ENCODE results near the gene VMP1. TPM values are rescaled to one million over a fixed set of nuclear protein-coding genes. Genes with fewer than 3 reads are reported as not detected.
"Not testable (repeated sequence)": the region's sequence is repeated elsewhere in the genome, so short reads cannot be mapped to it uniquely, and the experiment has no call there.

VMP1 gene
- total RNA-seq, 2 experiments from 2014 or later, result 29.2 to 38.0 TPM

DNA sequence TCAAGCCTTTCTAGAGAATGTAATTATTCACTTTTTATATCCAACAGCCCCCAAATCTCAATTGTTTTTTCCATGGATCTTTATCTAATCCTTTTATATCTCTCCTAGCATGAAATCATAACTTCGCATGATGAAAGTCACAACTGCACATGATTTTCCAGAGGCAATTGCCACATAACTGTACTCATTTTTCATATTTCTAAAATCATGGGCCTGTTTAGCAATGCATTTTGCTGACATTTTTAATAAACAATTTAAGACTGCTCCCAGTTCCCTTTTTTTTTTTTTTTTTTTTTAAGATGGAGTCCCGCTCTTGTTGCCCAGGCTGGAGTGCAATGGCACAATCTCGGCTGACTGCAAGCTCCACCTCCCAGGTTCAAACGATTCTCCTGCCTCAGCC lies 83.5 kb downstream of the VMP1 start:
- intact Hi-C loops (cut with micrococcal nuclease; ENCODE audit: unreplicated experiment), result no loop called here
- H3K4me2 ChIP-seq (ENCODE audit: low read length), result no peak overlapping the region
- no peaks in the 10 kb centered on the region for H3K36me3 ChIP-seq (ENCODE audit: insufficient read depth, low read length)
- H3K9me3 ChIP-seq (ENCODE audit: low read length), result no peaks in the 10 kb centered on the region
- POLR2A ChIA-PET, result interaction anchor here (0.7 kb wide), 1 partner anchor 102 kb away, joined by 3 read pairs; the partner anchor contains the start of genes RPS6KB1 and TUBD1
- no peaks in the 10 kb centered on the region; the same call in 1 of the 2 replicates for H3K79me2 ChIP-seq (ENCODE audit: insufficient read depth, low read depth, low read length)
- no peak for TF ChIP-seq EZH2phosphoT487 (IDR thresholded peaks at IDR 0.05; ENCODE audit: borderline replicate concordance, low read depth, low read length)
- TF ChIP-seq, protein P1, sequence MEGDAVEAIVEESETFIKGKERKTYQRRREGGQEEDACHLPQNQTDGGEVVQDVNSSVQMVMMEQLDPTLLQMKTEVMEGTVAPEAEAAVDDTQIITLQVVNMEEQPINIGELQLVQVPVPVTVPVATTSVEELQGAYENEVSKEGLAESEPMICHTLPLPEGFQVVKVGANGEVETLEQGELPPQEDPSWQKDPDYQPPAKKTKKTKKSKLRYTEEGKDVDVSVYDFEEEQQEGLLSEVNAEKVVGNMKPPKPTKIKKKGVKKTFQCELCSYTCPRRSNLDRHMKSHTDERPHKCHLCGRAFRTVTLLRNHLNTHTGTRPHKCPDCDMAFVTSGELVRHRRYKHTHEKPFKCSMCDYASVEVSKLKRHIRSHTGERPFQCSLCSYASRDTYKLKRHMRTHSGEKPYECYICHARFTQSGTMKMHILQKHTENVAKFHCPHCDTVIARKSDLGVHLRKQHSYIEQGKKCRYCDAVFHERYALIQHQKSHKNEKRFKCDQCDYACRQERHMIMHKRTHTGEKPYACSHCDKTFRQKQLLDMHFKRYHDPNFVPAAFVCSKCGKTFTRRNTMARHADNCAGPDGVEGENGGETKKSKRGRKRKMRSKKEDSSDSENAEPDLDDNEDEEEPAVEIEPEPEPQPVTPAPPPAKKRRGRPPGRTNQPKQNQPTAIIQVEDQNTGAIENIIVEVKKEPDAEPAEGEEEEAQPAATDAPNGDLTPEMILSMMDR (conservative IDR thresholded peaks at IDR 0.05; ENCODE audit: low read length), result no peak
- no peak overlapping the region for H3K27ac ChIP-seq (ENCODE audit: low read depth, low read length, poor library complexity, severe bottlenecking)
- no peak for DNase-seq (ENCODE audit: low spot score)
- CTCF ChIA-PET (ENCODE audit: unreplicated experiment), result no interaction called here
- no peak overlapping the region for H3K4me3 ChIP-seq (ENCODE audit: low read depth, low read length, poor library complexity, severe bottlenecking)
- no peaks in the 10 kb centered on the region for H4K20me1 ChIP-seq (ENCODE audit: insufficient read depth, low read length)
- no TSS peak for BruUV-seq (replicated peaks)
- no peak overlapping the region for H2AFZ ChIP-seq (ENCODE audit: low read length)
- peaks cover 18% of the 10 kb centered on the region for H3K4me1 ChIP-seq (ENCODE audit: insufficient read depth, low read length, poor library complexity, severe bottlenecking)
- no peaks in the 10 kb centered on the region for H3K9me2 ChIP-seq (ENCODE audit: insufficient read depth, low read length)

DNA sequence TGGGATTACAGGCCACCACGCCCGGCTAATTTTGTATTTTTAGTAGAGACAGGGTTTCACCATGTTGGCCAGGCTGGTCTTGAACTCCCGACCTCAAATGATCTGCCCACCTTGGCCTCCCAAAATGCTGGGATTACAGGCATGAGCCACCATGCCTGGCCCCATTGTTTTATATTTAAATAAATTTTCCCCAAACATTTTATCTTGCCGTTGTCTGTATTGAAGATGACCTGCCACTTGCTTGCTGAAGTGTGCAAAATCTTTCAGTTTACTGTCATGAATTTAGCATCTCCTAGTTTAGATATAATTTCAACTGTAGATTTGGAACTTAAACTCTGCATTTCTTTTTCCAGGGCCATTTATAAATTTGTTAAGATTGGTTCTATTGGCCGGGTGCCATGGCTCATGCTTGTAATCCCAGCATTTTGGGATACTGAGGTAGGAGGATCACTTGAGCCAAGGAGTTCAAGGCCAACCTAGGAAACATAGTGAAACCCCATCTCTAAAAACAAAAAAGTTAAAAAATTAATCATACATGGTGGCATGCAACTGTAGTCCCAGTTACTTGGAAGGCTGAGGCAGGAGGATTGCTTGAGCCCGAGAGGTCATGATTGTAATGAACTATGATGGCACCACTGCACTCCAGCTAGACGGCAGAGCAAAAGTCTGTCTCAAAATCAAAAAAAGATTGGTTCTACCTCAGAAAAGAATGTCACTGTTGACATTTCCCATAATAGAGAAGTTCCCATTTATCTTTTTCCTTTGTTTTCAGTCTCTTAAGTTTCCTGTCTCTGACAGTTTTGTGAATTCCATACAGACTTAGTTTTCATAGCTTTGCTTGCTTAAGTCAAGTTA lies 84.4 kb downstream of the VMP1 start:
- no peak for TF ChIP-seq EZH2phosphoT487 (IDR thresholded peaks at IDR 0.05; ENCODE audit: borderline replicate concordance, low read depth, low read length)
- CTCF ChIA-PET (ENCODE audit: unreplicated experiment), result no interaction called here

DNA sequence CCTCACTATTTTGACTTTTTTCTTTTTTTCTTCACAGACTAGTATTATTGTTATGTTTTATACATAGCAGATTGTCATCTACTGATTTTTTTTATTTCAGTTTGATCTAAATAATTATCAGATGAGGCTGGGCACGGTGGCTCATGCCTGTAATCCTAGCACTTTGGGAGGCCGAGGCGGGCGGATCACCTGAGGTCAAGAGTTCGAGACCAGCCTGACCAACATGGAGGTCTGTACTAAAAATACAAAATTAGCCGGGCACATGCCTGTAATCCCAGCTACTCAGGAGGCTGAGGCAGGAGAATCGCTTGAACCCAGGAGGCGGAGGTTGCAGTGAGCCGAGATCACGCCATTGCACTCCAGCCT lies 85.0 kb downstream of the VMP1 start:
- H3K9me3 ChIP-seq (ENCODE audit: low read length); H3K4me2 ChIP-seq (ENCODE audit: low read length); DNase-seq (ENCODE audit: low spot score); CTCF ChIA-PET (ENCODE audit: unreplicated experiment); H2AFZ ChIP-seq (ENCODE audit: low read length); H3K4me1 ChIP-seq (ENCODE audit: insufficient read depth, low read length, poor library complexity, severe bottlenecking); BruUV-seq (replicated peaks); H3K4me3 ChIP-seq (ENCODE audit: low read depth, low read length, poor library complexity, severe bottlenecking); H3K36me3 ChIP-seq (ENCODE audit: insufficient read depth, low read length); POLR2A ChIA-PET; H3K9me2 ChIP-seq (ENCODE audit: insufficient read depth, low read length); intact Hi-C loops (cut with micrococcal nuclease; ENCODE audit: unreplicated experiment); H4K20me1 ChIP-seq (ENCODE audit: insufficient read depth, low read length); H3K27ac ChIP-seq (ENCODE audit: low read depth, low read length, poor library complexity, severe bottlenecking); H3K79me2 ChIP-seq (ENCODE audit: insufficient read depth, low read depth, low read length): not testable (repeated sequence)

More for the DNA sequence above, 84.4 kb downstream of the VMP1 start:
- no peaks in the 10 kb centered on the region; the same call in 1 of the 2 replicates for H3K79me2 ChIP-seq (ENCODE audit: insufficient read depth, low read depth, low read length)
- H4K20me1 ChIP-seq (ENCODE audit: insufficient read depth, low read length), result no peaks in the 10 kb centered on the region
- H3K9me2 ChIP-seq (ENCODE audit: insufficient read depth, low read length), result no peaks in the 10 kb centered on the region
- no peaks in the 10 kb centered on the region for H3K9me3 ChIP-seq (ENCODE audit: low read length)
- no peaks in the 10 kb centered on the region for H3K36me3 ChIP-seq (ENCODE audit: insufficient read depth, low read length)
- DNase-seq (ENCODE audit: low spot score), result no peak
- H3K4me1 ChIP-seq (ENCODE audit: insufficient read depth, low read length, poor library complexity, severe bottlenecking), result peaks cover 9% of the 10 kb centered on the region
- BruUV-seq (replicated peaks), result no TSS peak
- H2AFZ ChIP-seq (ENCODE audit: low read length), result no peak overlapping the region
- intact Hi-C loops (cut with micrococcal nuclease; ENCODE audit: unreplicated experiment), result no loop called here
- H3K4me2 ChIP-seq (ENCODE audit: low read length), result no peak overlapping the region
- H3K4me3 ChIP-seq (ENCODE audit: low read depth, low read length, poor library complexity, severe bottlenecking), result no peak overlapping the region
- no peak overlapping the region for H3K27ac ChIP-seq (ENCODE audit: low read depth, low read length, poor library complexity, severe bottlenecking)
- POLR2A ChIA-PET, result no interaction called here

Measured in OCI-LY7 (cell line).